Caco-2 (cell line): ENCODE measurements around the gene GABRR1. TPM values are rescaled to one million over a fixed set of nuclear protein-coding genes. Genes with fewer than 3 reads are reported as not detected.

ENCODE experiments used
- BruUV-seq: library from RNA; stranded (reverse); fragments of 400-500 nt; replicated peaks from 2 replicates; lab custom pipeline; 2021; lab: Mats Ljungman, UMichigan
- CTCF ChIA-PET: fragments of 300-600 bp; sonication (Branson Sonifier 250); formaldehyde crosslinking; loops from one replicate; lab custom pipeline; 2022; ENCODE audit warnings: antibody characterized with exemption; lab: Charles Lee
- POLR2A ChIA-PET: fragments of 300-600 bp; sonication (Branson Sonifier 250); formaldehyde crosslinking; loops from one replicate; lab custom pipeline; 2022; ENCODE audit warnings: antibody characterized with exemption; lab: Charles Lee
- DNase-seq, 2 experiments: peaks; one replicate each; pipeline versions ENCODE4 v3.0.0 to v3.0.0-alpha.2; 2020 to 2022
- H3K27me3 ChIP-seq: replicated peaks from 2 replicates; pipeline ENCODE4 v1.6.0; 2011; ENCODE audit warnings: low read length; ENCODE audit not compliant: control insufficient read depth, insufficient read depth
- H3K36me3 ChIP-seq: 2 replicates; pipeline ENCODE4 v1.5.1; 2011; ENCODE audit warnings: low read length; ENCODE audit not compliant: control insufficient read depth, insufficient read depth
- H3K4me1 ChIP-seq: fragments of 250-450 bp; sonication (Bioruptor Pico); 2 replicates; pipeline ENCODE4 v1.5.1; 2020; ENCODE audit warnings: mild to moderate bottlenecking
- H3K4me3 ChIP-seq: 2 replicates; pipeline ENCODE4 v1.5.1; 2011; ENCODE audit warnings: low read depth, mild to moderate bottlenecking, control low read depth, low read length
- H3K9me3 ChIP-seq: fragments of 250-450 bp; sonication (Bioruptor Pico); 2 replicates; pipeline ENCODE4 v1.5.1; 2020; ENCODE audit warnings: mild to moderate bottlenecking, moderate library complexity
- H3K27ac Mint-ChIP-seq: one replicate; pipeline ENCODE4 v1.8.0; 2022; ENCODE audit warnings: mixed read lengths; ENCODE audit not compliant: unreplicated experiment
- H3K27me3 Mint-ChIP-seq: one replicate; pipeline ENCODE4 v1.8.0; 2022; ENCODE audit warnings: mixed read lengths; ENCODE audit not compliant: insufficient read depth, unreplicated experiment
- H3K36me3 Mint-ChIP-seq: one replicate; pipeline ENCODE4 v1.8.0; 2022; ENCODE audit warnings: mild to moderate bottlenecking, mixed read lengths; ENCODE audit not compliant: insufficient read depth, unreplicated experiment
- H3K4me1 Mint-ChIP-seq: one replicate; pipeline ENCODE4 v1.8.0; 2022; ENCODE audit warnings: low read depth, mixed read lengths; ENCODE audit not compliant: unreplicated experiment
- H3K4me3 Mint-ChIP-seq: one replicate; pipeline ENCODE4 v1.8.0; 2022; ENCODE audit warnings: mild to moderate bottlenecking, moderate library complexity, mixed read lengths; ENCODE audit not compliant: unreplicated experiment
- H3K9me3 Mint-ChIP-seq: one replicate; pipeline ENCODE4 v1.8.0; 2022; ENCODE audit warnings: mixed read lengths; ENCODE audit not compliant: unreplicated experiment
- intact Hi-C: fragments of 100-400 bp; cut with micrococcal nuclease; formaldehyde crosslinking; loops from one replicate; pipeline ENCODE4 v1.10.0; 2022; ENCODE audit not compliant: unreplicated experiment
- total RNA-seq: library from RNA; stranded (reverse); gene quantifications from 2 replicates; pipeline ENCODE4 v1.2.3, GENCODE V29; 2022
- TF ChIP-seq, protein P1 (sequence below), 2 experiments: fragments of 200-600 bp in 1 of 2; IDR thresholded peaks; 1 replicate in 1 of 2; 2 replicates in 1 of 2; pipeline versions ENCODE4 v1.5.1 to v1.8.0; 2011 to 2022; ENCODE audit warnings: antibody characterized with exemption in 1 of 2, control low read depth in 1 of 2, inconsistent platforms in 1 of 2, low read depth in 1 of 2, low read length in 1 of 2, mild to moderate bottlenecking in 1 of 2, moderate library complexity in 1 of 2; ENCODE audit not compliant: insufficient read depth in 1 of 2, severe bottlenecking in 1 of 2, unreplicated experiment in 1 of 2

Gene GABRR1
- total RNA-seq, 1 experiment from 2014 or later = 0.43 TPM

DNA sequence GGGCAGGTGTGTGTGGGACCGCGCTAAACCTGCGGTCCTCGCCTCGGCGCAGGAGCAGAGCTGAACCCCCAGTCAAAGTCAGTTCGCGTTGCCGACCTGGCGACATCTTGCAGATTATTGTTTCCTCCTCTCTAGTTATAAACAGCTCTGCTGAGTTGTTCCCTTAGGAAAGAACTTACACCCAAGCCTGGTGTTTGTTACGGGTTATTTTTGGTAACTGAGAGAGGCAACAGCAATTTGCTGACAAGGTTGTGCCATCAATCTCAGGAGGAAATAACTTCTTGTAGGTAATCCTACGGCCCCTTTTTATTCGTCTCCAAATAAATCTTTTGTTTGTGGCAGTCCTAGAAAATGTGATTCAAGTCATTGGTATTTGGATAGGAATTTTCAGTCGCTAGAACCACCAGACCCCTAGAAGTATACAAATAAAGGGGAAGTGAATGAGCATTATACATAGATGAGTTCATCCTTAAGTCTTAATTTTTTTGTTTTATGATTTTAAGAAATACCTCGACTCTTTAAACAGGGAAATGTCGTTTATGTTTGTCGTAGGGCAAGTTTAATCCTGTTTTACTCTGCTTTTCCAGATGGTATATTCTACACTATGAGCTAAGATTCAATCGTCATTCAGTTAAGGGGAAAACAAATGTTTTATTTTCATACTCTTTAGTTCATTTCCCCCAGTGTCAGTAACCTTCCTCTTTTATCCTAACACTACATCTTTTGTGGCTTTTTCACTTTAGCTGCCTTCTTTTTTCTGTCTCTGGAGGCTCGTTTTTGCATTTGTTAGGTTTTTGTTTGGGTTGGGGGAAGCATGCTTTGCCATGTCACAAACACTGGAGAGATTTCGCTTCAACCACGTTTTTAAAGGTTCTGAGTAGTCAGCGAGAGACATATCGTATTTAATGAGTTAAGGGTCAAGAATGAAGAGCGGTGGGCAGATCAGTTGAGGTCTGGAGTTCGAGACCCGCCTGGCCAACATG lies 70.1 kb downstream of the GABRR1 start:
- Mint-ChIP-seq H3K9me3 (no peaks in the 10 kb centered on the region), H3K36me3 (peaks cover 20% of the 10 kb centered on the region), H3K27me3 (no peaks in the 10 kb centered on the region), H3K4me1 (peaks cover 14% of the 10 kb centered on the region), H3K4me3 (peak overlapping the region; percentile 79), H3K27ac (peak overlapping the region; percentile 17)
- no peaks in the 10 kb centered on the region for H3K27me3 ChIP-seq
- DNase-seq = peak; percentile 47 to 56
- no peaks in the 10 kb centered on the region for H3K9me3 ChIP-seq
- no peaks in the 10 kb centered on the region; the same call in 1 of the 2 replicates for H3K36me3 ChIP-seq
- POLR2A ChIA-PET = interaction anchor here (1.2 kb wide), 1 partner anchor 66 kb away, joined by 3 read pairs; the partner anchor contains the start of gene PNRC1
- peaks cover 20% of the 10 kb centered on the region for H3K4me1 ChIP-seq
- H3K4me3 ChIP-seq = peak overlapping the region; percentile 70
- TF ChIP-seq, protein P1, sequence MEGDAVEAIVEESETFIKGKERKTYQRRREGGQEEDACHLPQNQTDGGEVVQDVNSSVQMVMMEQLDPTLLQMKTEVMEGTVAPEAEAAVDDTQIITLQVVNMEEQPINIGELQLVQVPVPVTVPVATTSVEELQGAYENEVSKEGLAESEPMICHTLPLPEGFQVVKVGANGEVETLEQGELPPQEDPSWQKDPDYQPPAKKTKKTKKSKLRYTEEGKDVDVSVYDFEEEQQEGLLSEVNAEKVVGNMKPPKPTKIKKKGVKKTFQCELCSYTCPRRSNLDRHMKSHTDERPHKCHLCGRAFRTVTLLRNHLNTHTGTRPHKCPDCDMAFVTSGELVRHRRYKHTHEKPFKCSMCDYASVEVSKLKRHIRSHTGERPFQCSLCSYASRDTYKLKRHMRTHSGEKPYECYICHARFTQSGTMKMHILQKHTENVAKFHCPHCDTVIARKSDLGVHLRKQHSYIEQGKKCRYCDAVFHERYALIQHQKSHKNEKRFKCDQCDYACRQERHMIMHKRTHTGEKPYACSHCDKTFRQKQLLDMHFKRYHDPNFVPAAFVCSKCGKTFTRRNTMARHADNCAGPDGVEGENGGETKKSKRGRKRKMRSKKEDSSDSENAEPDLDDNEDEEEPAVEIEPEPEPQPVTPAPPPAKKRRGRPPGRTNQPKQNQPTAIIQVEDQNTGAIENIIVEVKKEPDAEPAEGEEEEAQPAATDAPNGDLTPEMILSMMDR (IDR thresholded peaks at IDR 0.05; ENCODE audit: insufficient read depth in 1 of 2, low read depth in 1 of 2, low read length in 1 of 2, severe bottlenecking in 1 of 2, unreplicated experiment in 1 of 2) = no peak
- CTCF ChIA-PET = no interaction called here
- BruUV-seq = TSS peak; percentile 66
- intact Hi-C loops = no loop called here

DNA sequence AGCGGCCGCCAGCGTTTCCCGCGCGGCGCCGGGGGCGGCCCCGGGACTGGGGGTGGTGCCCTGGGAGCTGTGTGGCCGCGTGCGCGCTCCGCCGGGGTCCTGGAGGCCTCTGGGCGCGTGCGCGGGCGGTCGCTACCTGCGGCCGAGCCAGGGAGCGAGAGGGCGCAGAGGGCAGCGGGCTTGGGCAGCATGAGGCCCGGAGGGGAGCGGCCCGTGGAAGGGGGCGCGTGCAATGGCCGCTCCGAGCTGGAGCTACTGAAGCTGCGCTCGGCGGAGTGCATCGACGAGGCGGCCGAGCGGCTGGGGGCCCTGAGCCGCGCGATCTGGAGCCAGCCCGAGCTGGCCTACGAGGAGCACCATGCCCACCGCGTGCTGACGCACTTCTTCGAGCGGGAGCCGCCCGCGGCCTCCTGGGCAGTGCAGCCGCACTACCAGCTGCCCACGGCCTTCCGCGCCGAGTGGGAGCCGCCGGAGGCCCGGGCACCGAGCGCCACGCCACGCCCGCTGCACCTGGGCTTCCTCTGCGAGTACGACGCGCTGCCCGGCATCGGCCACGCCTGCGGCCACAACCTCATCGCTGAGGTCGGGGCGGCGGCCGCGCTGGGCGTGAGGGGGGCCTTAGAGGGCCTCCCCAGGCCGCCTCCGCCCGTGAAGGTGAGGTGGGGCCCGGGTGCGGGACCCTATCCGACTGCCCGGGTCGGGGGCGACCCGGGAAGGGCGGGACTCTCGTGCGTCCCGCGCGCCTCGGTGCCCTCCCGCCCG lies 71.0 kb downstream of the GABRR1 start, which contains the start of gene PM20D2:
Gene PM20D2 (plus strand): TSS at position 100 of the 762 bp plus-strand sequence. CDS start 90 bp downstream, at position 190.
- no peaks in the 10 kb centered on the region for H3K27me3 Mint-ChIP-seq
- intact Hi-C loops = no loop called here
- Histone ChIP-seq H3K27me3 (no peaks in the 10 kb centered on the region), H3K4me3 (peak within 1 kb of the TSS; percentile 70), H3K36me3 (no peaks in the 10 kb centered on the region; the same call in 1 of the 2 replicates), H3K9me3 (no peaks in the 10 kb centered on the region), H3K4me1 (peaks cover 20% of the 10 kb centered on the region)
- ChIA-PET POLR2A (interaction anchor here (0.5 to 1.2 kb wide), 3 partner anchors 60 to 488 kb away, joined by 3 to 11 read pairs (median 3); partner anchors contain the start of gene PNRC1), CTCF (interaction anchor here (0.6 kb wide), 1 partner anchor 92 kb away, joined by 4 read pairs; no protein-coding TSS in a partner anchor)
- no TSS peak for BruUV-seq
- TF ChIP-seq, protein P1 (IDR thresholded peaks at IDR 0.05; ENCODE audit: insufficient read depth in 1 of 2, low read depth in 1 of 2, low read length in 1 of 2, severe bottlenecking in 1 of 2, unreplicated experiment in 1 of 2) = no peak
- peaks cover 15% of the 10 kb centered on the region for H3K36me3 Mint-ChIP-seq
- DNase-seq = peak; percentile 72 to 86
- H3K4me1 Mint-ChIP-seq = peaks cover 19% of the 10 kb centered on the region
- H3K27ac Mint-ChIP-seq = peak within 1 kb of the TSS; percentile 17
- H3K9me3 Mint-ChIP-seq = no peaks in the 10 kb centered on the region
- H3K4me3 Mint-ChIP-seq = peak within 1 kb of the TSS; percentile 79
